Osteocyte (in vitro differentiated cells): ENCODE data around the gene PKIB. TPM values are rescaled to one million over a fixed set of nuclear protein-coding genes. Genes with fewer than 3 reads are reported as not detected.

ENCODE experiments used
- DNase-seq: peaks from one replicate; pipeline ENCODE4 v3.0.0; 2021; ENCODE audit warnings: mixed read lengths; ENCODE audit not compliant: unreplicated experiment; ENCODE audit errors: extremely low spot score
- H3K27ac Mint-ChIP-seq: one replicate; pipeline ENCODE4 v1.8.0; 2021; ENCODE audit warnings: mild to moderate bottlenecking, mixed read lengths; ENCODE audit not compliant: unreplicated experiment
- H3K27me3 Mint-ChIP-seq: one replicate; pipeline ENCODE4 v1.8.0; 2021; ENCODE audit warnings: mixed read lengths; ENCODE audit not compliant: unreplicated experiment
- H3K36me3 Mint-ChIP-seq: one replicate; pipeline ENCODE4 v1.8.0; 2021; ENCODE audit warnings: mixed read lengths; ENCODE audit not compliant: unreplicated experiment
- H3K4me1 Mint-ChIP-seq: one replicate; pipeline ENCODE4 v1.8.0; 2021; ENCODE audit warnings: mixed read lengths; ENCODE audit not compliant: unreplicated experiment
- H3K4me3 Mint-ChIP-seq: one replicate; pipeline ENCODE4 v1.8.0; 2021; ENCODE audit warnings: mild to moderate bottlenecking, moderate library complexity, mixed read lengths; ENCODE audit not compliant: unreplicated experiment
- H3K9me3 Mint-ChIP-seq: one replicate; pipeline ENCODE4 v1.8.0; 2021; ENCODE audit warnings: mixed read lengths; ENCODE audit not compliant: unreplicated experiment
- total RNA-seq: library from RNA; stranded (reverse); gene quantifications from 2 replicates; pipeline ENCODE4 v1.2.1, GENCODE V29; 2021
- TF ChIP-seq, protein P1 (sequence below): fragments of 200-600 bp; sonication (generic); IDR thresholded peaks from 2 replicates; pipeline ENCODE4 v1.5.0; 2021; ENCODE audit warnings: antibody characterized with exemption, mild to moderate bottlenecking, moderate library complexity

The PKIB gene
- total RNA-seq, 1 donor from 2014 or later, result 35.0 TPM

GRCh38 chr6:122695188-122695587 is 85.0 kb downstream of the PKIB start:
- TF ChIP-seq, protein P1, sequence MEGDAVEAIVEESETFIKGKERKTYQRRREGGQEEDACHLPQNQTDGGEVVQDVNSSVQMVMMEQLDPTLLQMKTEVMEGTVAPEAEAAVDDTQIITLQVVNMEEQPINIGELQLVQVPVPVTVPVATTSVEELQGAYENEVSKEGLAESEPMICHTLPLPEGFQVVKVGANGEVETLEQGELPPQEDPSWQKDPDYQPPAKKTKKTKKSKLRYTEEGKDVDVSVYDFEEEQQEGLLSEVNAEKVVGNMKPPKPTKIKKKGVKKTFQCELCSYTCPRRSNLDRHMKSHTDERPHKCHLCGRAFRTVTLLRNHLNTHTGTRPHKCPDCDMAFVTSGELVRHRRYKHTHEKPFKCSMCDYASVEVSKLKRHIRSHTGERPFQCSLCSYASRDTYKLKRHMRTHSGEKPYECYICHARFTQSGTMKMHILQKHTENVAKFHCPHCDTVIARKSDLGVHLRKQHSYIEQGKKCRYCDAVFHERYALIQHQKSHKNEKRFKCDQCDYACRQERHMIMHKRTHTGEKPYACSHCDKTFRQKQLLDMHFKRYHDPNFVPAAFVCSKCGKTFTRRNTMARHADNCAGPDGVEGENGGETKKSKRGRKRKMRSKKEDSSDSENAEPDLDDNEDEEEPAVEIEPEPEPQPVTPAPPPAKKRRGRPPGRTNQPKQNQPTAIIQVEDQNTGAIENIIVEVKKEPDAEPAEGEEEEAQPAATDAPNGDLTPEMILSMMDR, result no peak
- Mint-ChIP-seq H3K4me1 (peaks cover 32% of the 10 kb centered on the region), H3K4me3 (no peak overlapping the region), H3K36me3 (peaks cover 4% of the 10 kb centered on the region), H3K27me3 (no peaks in the 10 kb centered on the region), H3K27ac (no peak overlapping the region), H3K9me3 (peaks cover 6% of the 10 kb centered on the region)
- DNase-seq, result no peak

DNA sequence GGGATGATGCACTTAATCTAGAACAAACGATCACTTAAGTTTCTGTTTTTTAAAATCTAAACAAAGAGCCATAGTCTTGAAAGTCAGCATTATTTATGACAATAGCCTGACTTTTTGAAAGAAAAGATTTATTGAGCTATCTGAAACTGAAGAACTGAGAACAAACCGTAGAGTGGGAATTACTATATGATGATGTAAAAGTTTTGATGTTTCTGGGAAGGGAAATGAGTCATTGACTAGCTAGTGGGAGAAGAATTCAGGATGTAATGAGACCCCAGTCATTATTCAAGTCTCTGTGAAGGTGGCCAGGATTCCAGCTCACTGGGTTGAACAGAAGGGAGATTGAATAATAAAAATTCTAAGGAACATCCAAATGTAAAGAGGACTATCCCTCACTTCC is 85.9 kb downstream of the PKIB start:
- Mint-ChIP-seq H3K4me1 (peaks cover 32% of the 10 kb centered on the region), H3K36me3 (no peaks in the 10 kb centered on the region), H3K4me3 (no peak overlapping the region), H3K9me3 (peaks cover 4% of the 10 kb centered on the region), H3K27ac (peak overlapping the region; percentile 59), H3K27me3 (no peaks in the 10 kb centered on the region)
- no peak for DNase-seq
- TF ChIP-seq, protein P1, result no peak

DNA sequence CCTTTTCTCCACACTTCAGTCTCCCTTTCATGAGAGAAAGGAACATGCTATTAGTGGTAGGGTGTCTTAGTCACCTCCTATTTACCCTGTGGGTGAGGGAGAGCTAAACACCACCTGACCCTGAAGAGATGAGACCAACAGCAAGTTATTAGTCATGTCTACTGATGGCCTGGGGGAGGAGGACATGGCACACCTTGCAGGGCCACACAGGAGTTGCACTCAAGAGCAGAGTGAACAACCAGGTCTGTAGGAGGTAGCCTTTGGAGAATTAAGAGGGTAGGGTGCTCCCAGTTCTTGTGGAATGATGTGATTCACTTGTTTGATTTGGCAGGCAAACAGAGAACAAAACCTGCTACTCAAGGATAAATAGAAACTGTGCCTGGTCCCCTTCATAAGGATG is 86.6 kb downstream of the PKIB start:
- DNase-seq, result no peak
- Mint-ChIP-seq H3K4me1 (peaks cover 30% of the 10 kb centered on the region), H3K9me3 (peaks cover 4% of the 10 kb centered on the region), H3K27ac (no peak overlapping the region), H3K36me3 (no peaks in the 10 kb centered on the region), H3K27me3 (no peaks in the 10 kb centered on the region), H3K4me3 (no peak overlapping the region)
- TF ChIP-seq, protein P1, result no peak

GRCh38 chr6:122697458-122697857 is 87.3 kb downstream of the PKIB start:
- Mint-ChIP-seq H3K4me1 (peaks cover 26% of the 10 kb centered on the region), H3K4me3 (no peak overlapping the region), H3K9me3 (peaks cover 4% of the 10 kb centered on the region), H3K27me3 (no peaks in the 10 kb centered on the region), H3K27ac (no peak overlapping the region), H3K36me3 (peaks cover 1% of the 10 kb centered on the region)
- no peak for DNase-seq
- TF ChIP-seq, protein P1, result no peak

DNA sequence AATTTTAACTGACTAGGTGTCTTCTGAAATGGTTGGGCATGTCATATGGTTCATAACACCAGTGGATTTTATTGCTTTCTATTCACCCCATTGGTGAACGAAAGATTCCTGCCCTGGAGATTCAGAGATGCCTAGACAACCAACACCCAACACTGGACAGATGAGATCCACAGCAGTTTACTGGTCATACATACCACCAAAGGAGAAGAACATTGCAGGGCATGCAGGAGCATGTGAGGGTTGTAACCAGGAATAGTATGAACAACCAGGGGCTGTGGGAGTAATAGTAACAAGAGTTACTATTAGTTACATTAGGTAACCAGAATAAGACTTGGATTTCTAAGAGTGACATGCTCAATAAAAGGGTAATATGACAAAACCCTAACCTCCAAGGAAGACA is 91.5 kb downstream of the PKIB start:
- H3K4me1 Mint-ChIP-seq, result peaks cover 10% of the 10 kb centered on the region
- no peak for DNase-seq
- H3K4me3 Mint-ChIP-seq, result no peak overlapping the region
- peaks cover 4% of the 10 kb centered on the region for H3K9me3 Mint-ChIP-seq
- H3K27me3 Mint-ChIP-seq, result no peaks in the 10 kb centered on the region
- no peak overlapping the region for H3K27ac Mint-ChIP-seq
- TF ChIP-seq, protein P1, result no peak
- H3K36me3 Mint-ChIP-seq, result peaks cover 2% of the 10 kb centered on the region
